HL-60/S4 treated with phorbol 12-myristate 13-acetate at 8.2 ng/mL for 4 days and 3 days (cell line): ENCODE results near the gene GCAT.
"Not testable (repeated sequence)": the region's sequence is repeated elsewhere in the genome, so short reads cannot be mapped to it uniquely, and the experiment has no call there.

Experiments used
- in situ Hi-C: fragments of 300-500 bp; cut with MboI; formaldehyde crosslinking; loops from 2 replicates; pipeline ENCODE4 v1.15.0; 2022; ENCODE audit warnings: low sequenced_read_pairs

The GCAT gene

GRCh38 chr22:37782340-37783168 lies 25.2 kb upstream of the GCAT start:
- in situ Hi-C loops = no loop called here

- in situ Hi-C loops = no loop called here
These were observed 22.8 kb upstream of the GCAT start for GRCh38 chr22:37784829-37785495.

- in situ Hi-C loops = no loop called here
These were observed 17.5 kb upstream of the GCAT start for GRCh38 chr22:37790234-37790633.

GRCh38 chr22:37792494-37792893 lies 15.2 kb upstream of the GCAT start:
- in situ Hi-C loops = no loop called here

- in situ Hi-C loops = no loop called here
These were observed 13.4 kb upstream of the GCAT start for GRCh38 chr22:37794376-37794775.

GRCh38 chr22:37796079-37796478 lies 11.7 kb upstream of the GCAT start:
- in situ Hi-C loops = no loop called here

GRCh38 chr22:37797259-37797658 lies 10.5 kb upstream of the GCAT start:
- in situ Hi-C loops = not testable (repeated sequence)

GRCh38 chr22:37797874-37798500 lies 9.7 kb upstream of the GCAT start:
- in situ Hi-C loops = no loop called here

- in situ Hi-C loops = not testable (repeated sequence)
These were observed 7.8 kb upstream of the GCAT start for GRCh38 chr22:37799979-37800378.

- in situ Hi-C loops = no loop called here
These were observed 5.8 kb upstream of the GCAT start for GRCh38 chr22:37801946-37802309.

- in situ Hi-C loops = no loop called here
These were observed 5.2 kb upstream of the GCAT start for GRCh38 chr22:37802310-37803194.

GRCh38 chr22:37803195-37803638 lies 4.5 kb upstream of the GCAT start:
- in situ Hi-C loops = no loop called here

- in situ Hi-C loops = no loop called here
These were observed 3.9 kb upstream of the GCAT start for GRCh38 chr22:37803639-37804351.

GRCh38 chr22:37804352-37804880 lies 3.3 kb upstream of the GCAT start:
- in situ Hi-C loops = no loop called here

GRCh38 chr22:37804881-37805809 lies 2.6 kb upstream of the GCAT start:
- in situ Hi-C loops = no loop called here

- in situ Hi-C loops = no loop called here
These were observed 1.9 kb upstream of the GCAT start for GRCh38 chr22:37805810-37806277.

- in situ Hi-C loops = no loop called here
These were observed 1.1 kb upstream of the GCAT start for GRCh38 chr22:37806409-37807333.

GRCh38 chr22:37808294-37808657 lies 542 bp downstream of the GCAT start:
- in situ Hi-C loops = no loop called here
